Neutrophil (primary cell): ENCODE results near the gene SOCS7.

ENCODE experiments used
- H3K27ac ChIP-seq: fragments of 200-600 bp; sonication (generic); 2 replicates; pipeline ENCODE4 v1.5.1; 2016; ENCODE audit warnings: mild to moderate bottlenecking, moderate library complexity
- H3K27me3 ChIP-seq: fragments of 200-600 bp; sonication (generic); 2 replicates; pipeline ENCODE4 v1.6.0; 2016; ENCODE audit warnings: mild to moderate bottlenecking
- H3K36me3 ChIP-seq: fragments of 200-600 bp; sonication (generic); 2 replicates; pipeline ENCODE4 v1.5.1; 2017
- H3K4me1 ChIP-seq, 2 experiments: fragments of 200-600 bp in 1 of 2; sonication (generic) in 1 of 2; 1 replicate in 1 of 2; 2 replicates in 1 of 2; pipeline versions ENCODE4 v1.5.1 to v1.6.1; 2013 to 2016; ENCODE audit warnings: low read depth in 1 of 2, low read length in 1 of 2, mild to moderate bottlenecking in 1 of 2, moderate library complexity in 1 of 2; ENCODE audit not compliant: control insufficient read depth in 1 of 2, insufficient read depth in 1 of 2
- H3K4me3 ChIP-seq, 2 experiments: fragments of 200-600 bp in 1 of 2; sonication (generic) in 1 of 2; 1 replicate in 1 of 2; 2 replicates in 1 of 2; pipeline ENCODE4 v1.5.1; 2013 to 2016; ENCODE audit warnings: low read depth in 1 of 2, low read length in 1 of 2, mild to moderate bottlenecking in 1 of 2, moderate library complexity in 1 of 2
- H3K9me3 ChIP-seq: fragments of 200-600 bp; sonication (generic); 2 replicates; pipeline ENCODE4 v1.5.1; 2016
- CTCF ChIP-seq: fragments of 200-600 bp; sonication (generic); IDR thresholded peaks from 2 replicates; pipeline ENCODE4 v1.5.1; 2016; ENCODE audit warnings: antibody characterized with exemption

Gene SOCS7

GRCh38 chr17:38344420-38344745, 7.3 kb upstream of the SOCS7 start:
- H3K4me1 ChIP-seq, result no peaks in the 10 kb centered on the region
- TF ChIP-seq CTCF, result no peak
- no peaks in the 10 kb centered on the region for H3K9me3 ChIP-seq
- peaks cover 5% of the 10 kb centered on the region for H3K27me3 ChIP-seq
- H3K36me3 ChIP-seq, result no peaks in the 10 kb centered on the region
- H3K4me3 ChIP-seq, result no peak overlapping the region
- H3K27ac ChIP-seq, result no peak overlapping the region

GRCh38 chr17:38345743-38346142, 5.9 kb upstream of the SOCS7 start:
- Histone ChIP-seq H3K4me1 (no peaks in the 10 kb centered on the region), H3K9me3 (no peaks in the 10 kb centered on the region), H3K27ac (no peak overlapping the region), H3K4me3 (no peak overlapping the region), H3K27me3 (peaks cover 5% of the 10 kb centered on the region), H3K36me3 (no peaks in the 10 kb centered on the region)
- no peak for TF ChIP-seq CTCF

GRCh38 chr17:38349097-38349730, 2.4 kb upstream of the SOCS7 start:
- Histone ChIP-seq H3K27me3 (peaks cover 17% of the 10 kb centered on the region), H3K4me1 (peaks cover 15% of the 10 kb centered on the region in 2 experiments), H3K36me3 (no peaks in the 10 kb centered on the region), H3K27ac (no peak overlapping the region), H3K9me3 (no peaks in the 10 kb centered on the region), H3K4me3 (no peak overlapping the region)
- TF ChIP-seq CTCF, result peak; percentile 64

- H3K4me3 ChIP-seq, result no peak overlapping the region
- peaks cover 15% of the 10 kb centered on the region in 2 experiments for H3K4me1 ChIP-seq
- no peaks in the 10 kb centered on the region for H3K36me3 ChIP-seq
Observed at GRCh38 chr17:38350035-38350434, 1.6 kb upstream of the SOCS7 start.

GRCh38 chr17:38352245-38353085, 821 bp downstream of the SOCS7 start:
- no peak for TF ChIP-seq CTCF
- Histone ChIP-seq H3K9me3 (no peaks in the 10 kb centered on the region), H3K27me3 (peaks cover 12% of the 10 kb centered on the region), H3K4me1 (peaks cover 15% of the 10 kb centered on the region in 2 experiments), H3K27ac (peak overlapping the region; percentile 58), H3K4me3 (peak overlapping the region; percentile 66 to 93), H3K36me3 (no peaks in the 10 kb centered on the region)

More at GRCh38 chr17:38350035-38350434, 1.6 kb upstream of the SOCS7 start:
- no peak for TF ChIP-seq CTCF
- no peak overlapping the region for H3K27ac ChIP-seq
- no peaks in the 10 kb centered on the region for H3K9me3 ChIP-seq
- H3K27me3 ChIP-seq, result peaks cover 17% of the 10 kb centered on the region
